ENCODE data around the gene DGKB.
"Not testable (repeated sequence)": the region's sequence is repeated elsewhere in the genome, so short reads cannot be mapped to it uniquely, and the experiment has no call there.

The DGKB gene

DNA sequence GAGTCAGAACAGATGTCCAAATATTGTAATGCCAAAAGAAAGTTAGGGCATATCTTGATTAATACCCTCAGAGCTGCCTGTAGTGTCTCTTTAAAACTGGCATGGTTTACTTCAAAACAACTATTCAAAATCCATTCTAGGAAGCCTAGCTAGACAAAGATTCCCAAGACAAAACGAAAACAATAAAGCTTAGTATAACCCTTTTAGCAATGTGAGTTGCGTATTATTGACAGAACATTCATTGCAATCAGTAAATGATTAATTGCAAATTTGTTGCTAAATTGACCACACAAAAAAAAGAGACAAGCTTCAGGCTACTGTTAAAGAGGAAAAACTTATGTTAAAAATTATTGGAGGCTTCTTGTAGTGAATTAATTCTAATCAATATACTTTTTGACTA is 406.9 kb downstream of the DGKB start:
- no peak overlapping the region for H3K4me3 ChIP-seq (ENCODE audit: low read depth, low read length)
- TF ChIP-seq, protein P1, sequence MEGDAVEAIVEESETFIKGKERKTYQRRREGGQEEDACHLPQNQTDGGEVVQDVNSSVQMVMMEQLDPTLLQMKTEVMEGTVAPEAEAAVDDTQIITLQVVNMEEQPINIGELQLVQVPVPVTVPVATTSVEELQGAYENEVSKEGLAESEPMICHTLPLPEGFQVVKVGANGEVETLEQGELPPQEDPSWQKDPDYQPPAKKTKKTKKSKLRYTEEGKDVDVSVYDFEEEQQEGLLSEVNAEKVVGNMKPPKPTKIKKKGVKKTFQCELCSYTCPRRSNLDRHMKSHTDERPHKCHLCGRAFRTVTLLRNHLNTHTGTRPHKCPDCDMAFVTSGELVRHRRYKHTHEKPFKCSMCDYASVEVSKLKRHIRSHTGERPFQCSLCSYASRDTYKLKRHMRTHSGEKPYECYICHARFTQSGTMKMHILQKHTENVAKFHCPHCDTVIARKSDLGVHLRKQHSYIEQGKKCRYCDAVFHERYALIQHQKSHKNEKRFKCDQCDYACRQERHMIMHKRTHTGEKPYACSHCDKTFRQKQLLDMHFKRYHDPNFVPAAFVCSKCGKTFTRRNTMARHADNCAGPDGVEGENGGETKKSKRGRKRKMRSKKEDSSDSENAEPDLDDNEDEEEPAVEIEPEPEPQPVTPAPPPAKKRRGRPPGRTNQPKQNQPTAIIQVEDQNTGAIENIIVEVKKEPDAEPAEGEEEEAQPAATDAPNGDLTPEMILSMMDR (IDR thresholded peaks at IDR 0.05; ENCODE audit: low read depth, low read length, missing control alignments): no peak
- DNase-seq (ENCODE audit: low read depth): no peak
- in situ Hi-C loops (cut with HindIII; ENCODE audit: low sequenced_read_pairs): no loop called here

DNA sequence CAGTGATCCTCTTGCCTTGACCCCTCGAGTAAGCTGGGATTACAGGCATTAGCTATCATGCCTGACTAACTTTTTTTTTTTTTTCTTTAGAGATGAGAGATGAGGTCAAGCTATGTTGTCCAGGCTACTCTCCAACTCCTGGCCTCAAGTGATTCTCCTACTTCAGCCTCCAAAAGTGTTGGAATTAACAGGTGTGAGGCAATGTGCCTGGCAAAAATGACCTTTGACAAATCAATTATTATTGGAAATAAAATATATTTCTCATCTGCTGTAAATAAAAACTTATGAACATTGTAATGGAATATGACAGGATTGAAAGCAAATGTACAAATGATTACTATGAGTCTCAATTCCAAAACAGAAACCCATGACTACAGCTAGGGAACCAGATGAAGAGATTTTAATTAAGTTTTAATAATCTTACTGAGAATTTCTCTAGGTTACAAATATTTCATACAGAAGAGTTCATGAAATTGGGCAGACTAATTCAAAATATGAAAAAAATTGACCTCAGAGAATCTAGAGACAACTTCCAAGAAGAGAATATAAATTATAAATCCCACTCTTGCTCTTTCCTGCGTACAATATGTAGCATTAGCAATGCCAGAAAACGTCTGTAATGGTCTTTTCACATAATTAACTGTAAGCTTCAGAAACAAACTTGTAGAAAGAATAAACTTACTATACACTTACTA is 414.7 kb downstream of the DGKB start:
- no peak overlapping the region for H3K4me3 ChIP-seq (ENCODE audit: low read depth, low read length)
- TF ChIP-seq, protein P1 (IDR thresholded peaks at IDR 0.05; ENCODE audit: low read depth, low read length, missing control alignments): no peak
- DNase-seq (ENCODE audit: low read depth): no peak
- in situ Hi-C loops (cut with HindIII; ENCODE audit: low sequenced_read_pairs): no loop called here

DNA sequence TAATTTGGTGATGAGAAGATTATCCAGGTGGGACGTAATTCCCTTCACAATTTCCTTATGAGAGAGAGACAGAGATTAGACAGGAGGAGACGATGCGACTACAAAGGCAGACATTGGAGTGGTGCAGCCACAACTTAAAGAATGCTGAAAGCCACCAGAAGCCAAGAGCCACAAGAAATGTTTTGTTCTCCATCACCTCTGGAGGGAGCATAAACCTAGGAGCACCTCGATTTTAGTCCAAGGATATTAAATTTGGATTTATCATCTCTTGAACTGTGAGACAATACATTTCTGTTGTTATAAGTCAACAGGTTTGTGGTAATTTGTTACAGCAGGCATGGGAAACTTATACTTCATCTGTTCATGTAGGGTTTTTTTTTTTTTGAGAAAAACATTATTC is 418.9 kb downstream of the DGKB start:
- TF ChIP-seq, protein P1 (IDR thresholded peaks at IDR 0.05; ENCODE audit: low read depth, low read length, missing control alignments): no peak
- DNase-seq (ENCODE audit: low read depth): no peak
- no peak overlapping the region for H3K4me3 ChIP-seq (ENCODE audit: low read depth, low read length)
- in situ Hi-C loops (cut with HindIII; ENCODE audit: low sequenced_read_pairs): no loop called here

DNA sequence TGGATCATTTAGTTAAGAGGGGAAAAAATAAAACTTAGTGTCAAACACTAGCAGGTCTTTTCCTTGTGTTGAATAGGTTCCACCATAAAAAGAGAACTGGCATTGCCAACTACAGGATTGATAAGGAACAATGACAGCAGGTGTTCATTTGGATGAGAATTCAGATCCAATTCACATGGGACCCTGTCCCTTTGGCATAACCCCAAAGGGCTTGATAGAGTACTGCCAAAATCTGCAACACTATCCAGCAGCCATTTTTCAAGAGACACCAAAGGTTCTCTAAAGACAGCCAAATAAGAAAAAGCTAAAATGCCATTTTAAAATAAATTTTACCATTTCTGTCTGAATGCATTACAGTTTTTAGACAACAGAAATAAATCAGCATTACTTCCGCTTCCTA is 422.3 kb downstream of the DGKB start:
- in situ Hi-C loops (cut with HindIII; ENCODE audit: low sequenced_read_pairs): no loop called here
- no peak overlapping the region for H3K4me3 ChIP-seq (ENCODE audit: low read depth, low read length)
- TF ChIP-seq, protein P1 (IDR thresholded peaks at IDR 0.05; ENCODE audit: low read depth, low read length, missing control alignments): no peak
- DNase-seq (ENCODE audit: low read depth): no peak

DNA sequence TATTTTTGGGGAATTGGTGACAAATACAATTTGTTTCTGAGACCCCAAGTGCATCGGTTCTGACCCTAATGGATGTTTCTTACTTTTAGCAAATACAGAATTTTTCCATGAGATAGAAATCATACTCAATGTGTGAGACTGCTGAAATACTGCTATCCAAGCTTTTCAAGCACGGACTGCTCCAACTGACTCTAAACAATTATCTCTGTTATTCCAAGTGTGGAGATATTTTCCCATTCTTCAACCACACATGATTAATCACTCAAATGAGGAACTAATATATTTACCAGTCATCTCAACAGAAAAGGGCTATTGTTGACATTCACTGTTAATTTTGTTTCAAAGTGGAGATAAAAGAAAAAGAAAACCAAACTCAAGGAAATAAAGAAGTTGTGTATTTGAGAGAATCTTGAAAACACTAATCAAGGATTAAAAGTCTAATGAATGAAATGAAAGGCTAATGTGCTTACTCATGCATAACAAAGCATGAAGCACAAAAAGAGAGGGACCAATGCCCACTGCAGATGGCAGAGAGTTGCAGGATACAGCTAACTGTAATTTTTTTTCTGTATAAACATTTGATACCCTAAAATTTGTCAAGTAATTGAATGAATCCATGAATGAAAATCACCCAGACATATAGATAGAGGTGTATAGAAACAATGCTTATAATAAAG is 423.6 kb downstream of the DGKB start:
- no peak for DNase-seq (ENCODE audit: low read depth)
- in situ Hi-C loops (cut with HindIII; ENCODE audit: low sequenced_read_pairs): no loop called here
- H3K4me3 ChIP-seq (ENCODE audit: low read depth, low read length): no peak overlapping the region
- TF ChIP-seq, protein P1 (IDR thresholded peaks at IDR 0.05; ENCODE audit: low read depth, low read length, missing control alignments): no peak

DNA sequence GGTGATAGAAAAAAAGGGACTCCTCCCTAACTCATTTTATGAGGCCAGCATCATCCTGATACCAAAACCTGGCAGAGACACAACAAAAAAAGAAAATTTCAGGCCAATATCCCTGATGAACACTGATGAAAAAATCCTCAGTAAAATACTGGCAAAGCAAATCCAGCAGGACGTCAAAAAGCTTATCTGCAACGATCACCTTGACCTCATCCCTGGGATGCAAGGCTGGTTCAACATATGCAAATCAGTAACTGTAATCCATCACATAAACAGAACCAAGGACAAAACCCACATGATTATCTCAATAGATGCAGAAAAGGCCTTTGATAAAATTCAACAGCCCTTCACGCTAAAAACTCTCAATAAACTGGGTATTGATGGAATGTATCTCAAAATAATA is 440.8 kb downstream of the DGKB start:
- H3K4me3 ChIP-seq (ENCODE audit: low read depth, low read length); DNase-seq (ENCODE audit: low read depth): not testable (repeated sequence)
- in situ Hi-C loops (cut with HindIII; ENCODE audit: low sequenced_read_pairs): loop anchor here (25.0 kb wide), 2 partner anchors 724 to 1174 kb away; no protein-coding TSS in a partner anchor

DNA sequence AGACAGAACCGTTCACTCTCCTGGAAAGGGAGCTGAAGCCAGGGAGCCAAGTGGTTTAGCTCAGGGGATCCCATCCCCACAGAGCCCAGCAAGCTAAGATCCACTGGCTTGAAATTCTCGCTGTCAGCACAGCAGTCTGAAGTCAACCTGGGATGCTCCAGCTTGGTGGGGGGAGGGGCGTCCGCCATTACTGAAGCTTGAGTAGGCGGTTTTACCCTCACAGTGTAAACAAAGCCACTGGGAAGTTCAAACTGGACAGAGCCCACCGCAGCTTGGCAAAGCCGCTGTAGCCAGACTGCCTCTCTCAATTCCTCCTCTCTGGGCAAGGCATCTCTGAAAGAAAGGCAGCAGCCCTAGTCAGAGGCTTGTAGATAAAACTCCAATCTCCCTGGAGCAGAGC is 443.7 kb downstream of the DGKB start:
- in situ Hi-C loops (cut with HindIII; ENCODE audit: low sequenced_read_pairs): loop anchor here (25.0 kb wide), 2 partner anchors 722 to 1172 kb away; no protein-coding TSS in a partner anchor
- DNase-seq (ENCODE audit: low read depth); H3K4me3 ChIP-seq (ENCODE audit: low read depth, low read length): not testable (repeated sequence)
